Ascending aorta (tissue), 2 donors: Measurements from ENCODE around the gene C11orf65. TPM values are rescaled to one million over a fixed set of nuclear protein-coding genes. Genes with fewer than 3 reads are reported as not detected.
A peak's percentile ranks its signal among the peaks of the same experiment; 100 is the strongest.

Experiments used
- DNase-seq, 2 donors: peaks; one replicate each; pipeline ENCODE4 v3.0.0-alpha.2; 2019; ENCODE audit warnings: low spot score in 2 of 2
- H3K27ac ChIP-seq, 2 donors: fragments of 200-600 bp; sonication (generic); one replicate each; pipeline ENCODE4 v1.5.1; 2016 to 2017; ENCODE audit warnings: mild to moderate bottlenecking in 1 of 2
- H3K27me3 ChIP-seq: fragments of 200-600 bp; sonication (generic); one replicate; pipeline ENCODE4 v1.5.1; 2017
- H3K36me3 ChIP-seq, 2 donors: fragments of 200-600 bp; sonication (generic); one replicate each; pipeline ENCODE4 v1.5.1; 2016
- H3K4me1 ChIP-seq, 2 donors: fragments of 200-600 bp; sonication (generic); one replicate each; pipeline ENCODE4 v1.5.1; 2016 to 2017; ENCODE audit warnings: mild to moderate bottlenecking in 1 of 2
- H3K4me3 ChIP-seq, 2 donors: fragments of 200-600 bp; sonication (generic); one replicate each; pipeline ENCODE4 v1.5.1; 2016 to 2017; ENCODE audit warnings: mild to moderate bottlenecking in 1 of 2
- H3K9me3 ChIP-seq, 2 donors: fragments of 200-600 bp; sonication (generic); one replicate each; pipeline ENCODE4 v1.5.1; 2016
- CTCF ChIP-seq, 3 experiments: fragments of 200-600 bp in 2 of 3; fragments of 450-650 bp in 1 of 3; sonication (generic) in 2 of 3; IDR thresholded peaks; one replicate each; pipeline ENCODE4 v1.5.1; 2016 to 2019; ENCODE audit warnings: antibody characterized with exemption in 3 of 3, mild to moderate bottlenecking in 1 of 3, moderate library complexity in 1 of 3
- intact Hi-C: fragments of 100-400 bp; cut with DNase I; formaldehyde crosslinking; loops from one replicate; pipeline ENCODE4 v1.15.1; 2023
- total RNA-seq: library from RNA; depleted of rRNA; stranded (reverse); fragments of >200 nt; gene quantifications from one replicate; pipeline ENCODE4 v1.1.0, GENCODE V29; 2016

C11orf65 gene
- total RNA-seq, 1 donor from 2014 or later, result not detected

GRCh38 chr11:108501396-108501795 is 34.1 kb upstream of the C11orf65 start:
- Histone ChIP-seq H3K36me3 (no peaks in the 10 kb centered on the region), H3K27ac (no peak overlapping the region), H3K27me3 (no peaks in the 10 kb centered on the region), H3K4me3 (no peak overlapping the region), H3K4me1 (peaks cover 0 to 3% of the 10 kb centered on the region in 2 donors), H3K9me3 (no peaks in the 10 kb centered on the region)
- DNase-seq, result no peak
- no peak for TF ChIP-seq CTCF (IDR thresholded peaks at IDR 0.05)
- intact Hi-C loops, result no loop called here

GRCh38 chr11:108500721-108501120 is 33.4 kb upstream of the C11orf65 start:
- no peak for TF ChIP-seq CTCF (IDR thresholded peaks at IDR 0.05)
- Histone ChIP-seq H3K4me3 (no peak overlapping the region), H3K4me1 (peaks cover 0 to 3% of the 10 kb centered on the region in 2 donors), H3K9me3 (no peaks in the 10 kb centered on the region), H3K27me3 (no peaks in the 10 kb centered on the region), H3K27ac (no peak overlapping the region), H3K36me3 (no peaks in the 10 kb centered on the region)
- no peak for DNase-seq
- intact Hi-C loops, result no loop called here

- peaks cover 0 to 3% of the 10 kb centered on the region in 2 donors for H3K4me1 ChIP-seq
- DNase-seq, result no peak
- intact Hi-C loops, result no loop called here
- no peaks in the 10 kb centered on the region for H3K36me3 ChIP-seq
- H3K27ac ChIP-seq, result no peak overlapping the region
- H3K4me3 ChIP-seq, result no peak overlapping the region
- H3K9me3 ChIP-seq, result no peaks in the 10 kb centered on the region
- H3K27me3 ChIP-seq, result no peaks in the 10 kb centered on the region
- TF ChIP-seq CTCF (IDR thresholded peaks at IDR 0.05), result no peak
Measured at GRCh38 chr11:108500169-108500568, 32.8 kb upstream of the C11orf65 start.

GRCh38 chr11:108498816-108499408 is 31.6 kb upstream of the C11orf65 start:
- H3K27me3 ChIP-seq, result no peaks in the 10 kb centered on the region
- H3K4me1 ChIP-seq, result peaks cover 0 to 3% of the 10 kb centered on the region in 2 donors
- peak overlapping the region; percentile 67 to 86 for H3K4me3 ChIP-seq
- no peaks in the 10 kb centered on the region for H3K9me3 ChIP-seq
- intact Hi-C loops, result loop anchor here (5.0 kb wide), 1 partner anchor 377 kb away; the partner anchor contains the start of gene ACAT1
- H3K36me3 ChIP-seq, result no peaks in the 10 kb centered on the region
- TF ChIP-seq CTCF (IDR thresholded peaks at IDR 0.05), result no peak
- peak overlapping the region; percentile 94 to 97 for H3K27ac ChIP-seq
- no peak for DNase-seq

- DNase-seq, result peak in 1 of 2 donors; percentile 73
- TF ChIP-seq CTCF (IDR thresholded peaks at IDR 0.05), result peak in 1 of 3 experiments; percentile 7
- intact Hi-C loops, result loop anchor here (5.0 kb wide), 1 partner anchor 376 kb away; the partner anchor contains the start of gene ACAT1
Measured at GRCh38 chr11:108498046-108498815, 30.9 kb upstream of the C11orf65 start, which contains the start of gene POGLUT3. Gene POGLUT3 (minus strand): TSS chr11:108498384. CDS start chr11:108498366, 18 bp downstream.

More at GRCh38 chr11:108498046-108498815, 30.9 kb upstream of the C11orf65 start, which contains the start of gene POGLUT3:
- Histone ChIP-seq H3K27me3 (no peaks in the 10 kb centered on the region), H3K4me3 (peak within 1 kb of the TSS; percentile 67 to 86), H3K27ac (peak within 1 kb of the TSS; percentile 94 to 97), H3K4me1 (peaks cover 0 to 3% of the 10 kb centered on the region in 2 donors), H3K9me3 (no peaks in the 10 kb centered on the region), H3K36me3 (no peaks in the 10 kb centered on the region)
